Measurements from ENCODE around the gene CLMN. TPM values are rescaled to one million over a fixed set of nuclear protein-coding genes. Genes with fewer than 3 reads are reported as not detected.
"Not testable (repeated sequence)": the region's sequence is repeated elsewhere in the genome, so short reads cannot be mapped to it uniquely, and the experiment has no call there.

Gene CLMN
- total and polyA plus RNA-seq, 2 experiments from 2014 or later = 15.7 to 40.0 TPM

DNA sequence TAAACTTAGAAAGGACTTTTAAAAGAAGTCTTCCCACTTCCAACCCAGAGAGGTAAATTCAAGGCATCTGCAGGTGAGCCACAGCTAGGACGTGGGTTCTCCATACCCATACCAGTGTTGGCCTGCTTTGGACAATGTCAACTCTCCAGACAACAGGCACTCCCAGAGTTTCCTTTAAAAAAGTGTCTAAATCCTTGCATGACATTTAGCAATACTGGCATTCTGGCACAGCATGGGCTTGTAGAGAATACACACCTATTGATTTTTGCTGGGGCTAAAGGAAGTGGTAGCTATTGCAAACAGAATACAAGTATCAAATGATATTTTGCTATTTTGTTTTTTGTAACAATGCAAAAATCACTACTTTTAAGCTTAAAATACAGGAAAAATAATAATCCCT, 136.6 kb downstream of the CLMN start:
- TF ChIP-seq EZH2phosphoT487 (IDR thresholded peaks at IDR 0.05; ENCODE audit: low read depth, severe bottlenecking, unreplicated experiment) (no peak), EZH2 (IDR thresholded peaks at IDR 0.05; ENCODE audit: borderline replicate concordance) (no peak)
- TF ChIP-seq, protein P1, sequence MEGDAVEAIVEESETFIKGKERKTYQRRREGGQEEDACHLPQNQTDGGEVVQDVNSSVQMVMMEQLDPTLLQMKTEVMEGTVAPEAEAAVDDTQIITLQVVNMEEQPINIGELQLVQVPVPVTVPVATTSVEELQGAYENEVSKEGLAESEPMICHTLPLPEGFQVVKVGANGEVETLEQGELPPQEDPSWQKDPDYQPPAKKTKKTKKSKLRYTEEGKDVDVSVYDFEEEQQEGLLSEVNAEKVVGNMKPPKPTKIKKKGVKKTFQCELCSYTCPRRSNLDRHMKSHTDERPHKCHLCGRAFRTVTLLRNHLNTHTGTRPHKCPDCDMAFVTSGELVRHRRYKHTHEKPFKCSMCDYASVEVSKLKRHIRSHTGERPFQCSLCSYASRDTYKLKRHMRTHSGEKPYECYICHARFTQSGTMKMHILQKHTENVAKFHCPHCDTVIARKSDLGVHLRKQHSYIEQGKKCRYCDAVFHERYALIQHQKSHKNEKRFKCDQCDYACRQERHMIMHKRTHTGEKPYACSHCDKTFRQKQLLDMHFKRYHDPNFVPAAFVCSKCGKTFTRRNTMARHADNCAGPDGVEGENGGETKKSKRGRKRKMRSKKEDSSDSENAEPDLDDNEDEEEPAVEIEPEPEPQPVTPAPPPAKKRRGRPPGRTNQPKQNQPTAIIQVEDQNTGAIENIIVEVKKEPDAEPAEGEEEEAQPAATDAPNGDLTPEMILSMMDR (IDR thresholded peaks at IDR 0.05; ENCODE audit: poor library complexity) = no peak
- no peak overlapping the region for H2AFZ ChIP-seq
- DNase-seq (ENCODE audit: low spot score) = no peak
- WGBS (ENCODE audit: low lambda C conversion rate, missing lambda C conversion rate) = 100% methylated on average over 1 of the region's 1 CpG
- no peaks in the 10 kb centered on the region for H3K36me3 ChIP-seq (replicated peaks; ENCODE audit: insufficient read depth, low read depth)
- H4K20me1 ChIP-seq (ENCODE audit: insufficient read depth, poor library complexity, severe bottlenecking) = no peaks in the 10 kb centered on the region
- H3K9me3 ChIP-seq (ENCODE audit: low read depth) = peaks cover 1% of the 10 kb centered on the region
- H3K9me2 ChIP-seq (replicated peaks; ENCODE audit: insufficient read depth) = no peaks in the 10 kb centered on the region
- no peak overlapping the region for H3K4me2 ChIP-seq
- H3K79me2 ChIP-seq = no peaks in the 10 kb centered on the region
- peak overlapping the region; percentile 3 for H3K27ac ChIP-seq
- H3K27me3 ChIP-seq = no peaks in the 10 kb centered on the region
- peaks cover 8% of the 10 kb centered on the region for H3K4me1 ChIP-seq (ENCODE audit: insufficient read depth)
- H3K4me3 ChIP-seq = no peak overlapping the region

DNA sequence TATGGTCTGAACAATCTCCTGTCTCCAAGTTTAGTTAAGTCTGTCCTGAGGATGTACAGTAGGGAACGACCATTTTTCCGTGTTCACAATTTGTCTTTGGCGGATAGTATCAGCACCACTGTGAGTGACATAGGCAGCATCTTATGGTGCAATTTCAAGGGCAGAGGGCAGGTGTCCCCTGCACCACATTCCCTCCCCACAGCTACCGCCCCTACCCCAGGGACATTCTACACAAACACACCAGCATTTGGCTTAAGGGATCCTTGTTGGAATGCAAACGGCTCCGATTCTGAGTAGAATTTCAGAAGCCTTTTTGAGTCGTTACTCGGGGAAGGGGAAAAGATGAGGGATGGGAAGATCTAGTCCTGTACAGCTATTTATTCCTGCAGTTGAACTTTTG, 137.3 kb downstream of the CLMN start:
- H3K79me2 ChIP-seq = no peaks in the 10 kb centered on the region
- 78% methylated on average over 8 of the region's 8 CpGs for WGBS (ENCODE audit: low lambda C conversion rate, missing lambda C conversion rate)
- H3K27ac ChIP-seq = no peak overlapping the region
- H2AFZ ChIP-seq = no peak overlapping the region
- DNase-seq (ENCODE audit: low spot score) = no peak
- H3K4me1 ChIP-seq (ENCODE audit: insufficient read depth) = peaks cover 8% of the 10 kb centered on the region
- H3K4me2 ChIP-seq = no peak overlapping the region
- H3K4me3 ChIP-seq = no peak overlapping the region
- H4K20me1 ChIP-seq (ENCODE audit: insufficient read depth, poor library complexity, severe bottlenecking) = no peaks in the 10 kb centered on the region
- H3K36me3 ChIP-seq (replicated peaks; ENCODE audit: insufficient read depth, low read depth) = no peaks in the 10 kb centered on the region
- H3K9me3 ChIP-seq (ENCODE audit: low read depth) = no peaks in the 10 kb centered on the region
- TF ChIP-seq EZH2phosphoT487 (IDR thresholded peaks at IDR 0.05; ENCODE audit: low read depth, severe bottlenecking, unreplicated experiment) (no peak), EZH2 (IDR thresholded peaks at IDR 0.05; ENCODE audit: borderline replicate concordance) (no peak)
- TF ChIP-seq, protein P1 (IDR thresholded peaks at IDR 0.05; ENCODE audit: poor library complexity) = no peak
- no peaks in the 10 kb centered on the region for H3K27me3 ChIP-seq
- no peaks in the 10 kb centered on the region for H3K9me2 ChIP-seq (replicated peaks; ENCODE audit: insufficient read depth)

DNA sequence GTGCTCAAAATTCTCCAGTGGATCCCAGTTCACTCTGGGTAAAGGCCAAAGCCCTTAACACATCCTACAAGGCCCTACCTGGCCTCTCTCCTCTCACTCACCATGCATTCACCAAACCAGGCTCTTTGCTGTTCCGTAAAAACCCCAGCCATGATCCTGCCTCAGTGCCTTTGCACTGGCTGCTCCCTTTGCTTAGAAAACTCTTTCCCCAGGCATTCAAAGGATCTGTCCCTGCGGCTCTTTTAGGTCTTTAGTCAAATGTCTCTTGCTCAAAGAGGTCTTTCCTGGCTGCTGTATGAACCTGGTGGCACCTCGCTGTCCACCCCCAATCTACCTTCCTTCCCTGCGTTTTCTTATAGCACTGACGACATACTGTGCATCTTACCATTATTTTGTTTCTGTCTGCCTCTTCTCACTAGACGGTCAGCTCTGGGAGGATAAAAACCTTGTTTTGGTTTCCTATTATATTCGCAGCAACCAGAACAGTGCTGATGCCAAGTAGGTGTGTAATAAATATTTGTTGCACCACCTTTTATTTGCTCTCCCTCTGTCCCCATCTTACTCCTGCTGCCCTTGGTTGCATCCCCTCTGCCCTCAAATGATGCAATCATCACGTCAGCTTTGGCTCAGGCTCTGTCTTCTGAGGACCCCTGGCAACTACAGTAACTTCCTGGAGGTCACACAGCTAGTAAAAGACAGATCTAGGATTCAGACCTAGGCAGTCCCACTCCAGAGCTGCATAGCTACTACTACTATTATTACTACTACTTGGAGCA, 138.6 kb downstream of the CLMN start:
- no peak overlapping the region for H3K4me2 ChIP-seq
- WGBS (ENCODE audit: low lambda C conversion rate, missing lambda C conversion rate) = 95% methylated on average over 8 of the region's 8 CpGs
- H3K4me1 ChIP-seq (ENCODE audit: insufficient read depth) = peaks cover 8% of the 10 kb centered on the region
- no peaks in the 10 kb centered on the region for H4K20me1 ChIP-seq (ENCODE audit: insufficient read depth, poor library complexity, severe bottlenecking)
- TF ChIP-seq EZH2 (IDR thresholded peaks at IDR 0.05; ENCODE audit: borderline replicate concordance) (no peak), EZH2phosphoT487 (IDR thresholded peaks at IDR 0.05; ENCODE audit: low read depth, severe bottlenecking, unreplicated experiment) (no peak)
- TF ChIP-seq, protein P1 (IDR thresholded peaks at IDR 0.05; ENCODE audit: poor library complexity) = no peak
- no peaks in the 10 kb centered on the region for H3K9me2 ChIP-seq (replicated peaks; ENCODE audit: insufficient read depth)
- DNase-seq (ENCODE audit: low spot score) = no peak
- no peak overlapping the region for H3K27ac ChIP-seq
- no peak overlapping the region for H2AFZ ChIP-seq
- no peaks in the 10 kb centered on the region for H3K79me2 ChIP-seq
- no peaks in the 10 kb centered on the region for H3K36me3 ChIP-seq (replicated peaks; ENCODE audit: insufficient read depth, low read depth)
- H3K9me3 ChIP-seq (ENCODE audit: low read depth) = no peaks in the 10 kb centered on the region
- H3K27me3 ChIP-seq = no peaks in the 10 kb centered on the region
- H3K4me3 ChIP-seq = no peak overlapping the region

DNA sequence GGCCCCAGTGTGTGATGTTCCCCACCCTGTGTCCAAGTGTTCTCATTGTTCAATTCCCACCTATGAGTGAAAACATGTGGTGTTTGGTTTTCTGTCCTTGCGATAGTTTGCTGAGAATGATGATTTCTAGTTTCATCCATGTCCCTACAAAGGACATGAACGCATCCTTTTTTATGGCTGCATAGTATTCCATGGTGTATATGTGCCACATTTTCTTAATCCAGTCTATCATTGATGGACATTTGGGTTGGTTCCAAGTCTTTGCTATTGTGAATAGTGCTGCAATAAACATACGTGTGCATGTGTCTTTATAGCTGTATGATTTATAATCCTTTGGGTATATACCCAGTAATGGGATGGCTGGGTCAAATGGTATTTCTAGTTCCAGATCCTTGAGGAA, 144.0 kb downstream of the CLMN start:
- not testable (repeated sequence) for H2AFZ ChIP-seq; H3K9me2 ChIP-seq (replicated peaks; ENCODE audit: insufficient read depth); H3K4me3 ChIP-seq; H3K36me3 ChIP-seq (replicated peaks; ENCODE audit: insufficient read depth, low read depth); H3K27me3 ChIP-seq; H3K4me2 ChIP-seq; H3K4me1 ChIP-seq (ENCODE audit: insufficient read depth); H3K27ac ChIP-seq; H4K20me1 ChIP-seq (ENCODE audit: insufficient read depth, poor library complexity, severe bottlenecking); DNase-seq (ENCODE audit: low spot score); H3K79me2 ChIP-seq; H3K9me3 ChIP-seq (ENCODE audit: low read depth)
- WGBS (ENCODE audit: low lambda C conversion rate, missing lambda C conversion rate) = 100% methylated on average over 3 of the region's 3 CpGs
